Caco-2 (cell line): Measurements from ENCODE around the gene FHIT. TPM values are rescaled to one million over a fixed set of nuclear protein-coding genes. Genes with fewer than 3 reads are reported as not detected.

ENCODE experiments used
- BruUV-seq: library from RNA; stranded (reverse); fragments of 400-500 nt; replicated peaks from 2 replicates; lab custom pipeline; 2021; lab: Mats Ljungman, UMichigan
- CTCF ChIA-PET: fragments of 300-600 bp; sonication (Branson Sonifier 250); formaldehyde crosslinking; loops from one replicate; lab custom pipeline; 2022; ENCODE audit warnings: antibody characterized with exemption; lab: Charles Lee
- POLR2A ChIA-PET: fragments of 300-600 bp; sonication (Branson Sonifier 250); formaldehyde crosslinking; loops from one replicate; lab custom pipeline; 2022; ENCODE audit warnings: antibody characterized with exemption; lab: Charles Lee
- DNase-seq, 2 experiments: peaks; one replicate each; pipeline versions ENCODE4 v3.0.0 to v3.0.0-alpha.2; 2020 to 2022
- H3K27me3 ChIP-seq: replicated peaks from 2 replicates; pipeline ENCODE4 v1.6.0; 2011; ENCODE audit warnings: low read length; ENCODE audit not compliant: control insufficient read depth, insufficient read depth
- H3K36me3 ChIP-seq: 2 replicates; pipeline ENCODE4 v1.5.1; 2011; ENCODE audit warnings: low read length; ENCODE audit not compliant: control insufficient read depth, insufficient read depth
- H3K4me1 ChIP-seq: fragments of 250-450 bp; sonication (Bioruptor Pico); 2 replicates; pipeline ENCODE4 v1.5.1; 2020; ENCODE audit warnings: mild to moderate bottlenecking
- H3K4me3 ChIP-seq: 2 replicates; pipeline ENCODE4 v1.5.1; 2011; ENCODE audit warnings: low read depth, mild to moderate bottlenecking, control low read depth, low read length
- H3K9me3 ChIP-seq: fragments of 250-450 bp; sonication (Bioruptor Pico); 2 replicates; pipeline ENCODE4 v1.5.1; 2020; ENCODE audit warnings: mild to moderate bottlenecking, moderate library complexity
- H3K27ac Mint-ChIP-seq: one replicate; pipeline ENCODE4 v1.8.0; 2022; ENCODE audit warnings: mixed read lengths; ENCODE audit not compliant: unreplicated experiment
- H3K27me3 Mint-ChIP-seq: one replicate; pipeline ENCODE4 v1.8.0; 2022; ENCODE audit warnings: mixed read lengths; ENCODE audit not compliant: insufficient read depth, unreplicated experiment
- H3K36me3 Mint-ChIP-seq: one replicate; pipeline ENCODE4 v1.8.0; 2022; ENCODE audit warnings: mild to moderate bottlenecking, mixed read lengths; ENCODE audit not compliant: insufficient read depth, unreplicated experiment
- H3K4me1 Mint-ChIP-seq: one replicate; pipeline ENCODE4 v1.8.0; 2022; ENCODE audit warnings: low read depth, mixed read lengths; ENCODE audit not compliant: unreplicated experiment
- H3K4me3 Mint-ChIP-seq: one replicate; pipeline ENCODE4 v1.8.0; 2022; ENCODE audit warnings: mild to moderate bottlenecking, moderate library complexity, mixed read lengths; ENCODE audit not compliant: unreplicated experiment
- H3K9me3 Mint-ChIP-seq: one replicate; pipeline ENCODE4 v1.8.0; 2022; ENCODE audit warnings: mixed read lengths; ENCODE audit not compliant: unreplicated experiment
- intact Hi-C: fragments of 100-400 bp; cut with micrococcal nuclease; formaldehyde crosslinking; loops from one replicate; pipeline ENCODE4 v1.10.0; 2022; ENCODE audit not compliant: unreplicated experiment
- total RNA-seq: library from RNA; stranded (reverse); gene quantifications from 2 replicates; pipeline ENCODE4 v1.2.3, GENCODE V29; 2022
- TF ChIP-seq, protein P1 (sequence below), 2 experiments: fragments of 200-600 bp in 1 of 2; IDR thresholded peaks; 1 replicate in 1 of 2; 2 replicates in 1 of 2; pipeline versions ENCODE4 v1.5.1 to v1.8.0; 2011 to 2022; ENCODE audit warnings: antibody characterized with exemption in 1 of 2, control low read depth in 1 of 2, inconsistent platforms in 1 of 2, low read depth in 1 of 2, low read length in 1 of 2, mild to moderate bottlenecking in 1 of 2, moderate library complexity in 1 of 2; ENCODE audit not compliant: insufficient read depth in 1 of 2, severe bottlenecking in 1 of 2, unreplicated experiment in 1 of 2

FHIT gene
- total RNA-seq, 1 experiment from 2014 or later, result 8.3 TPM

GRCh38 chr3:60986552-60986951 lies 264.7 kb downstream of the FHIT start:
- peaks cover 31% of the 10 kb centered on the region for H3K9me3 Mint-ChIP-seq
- no peak overlapping the region for H3K4me3 ChIP-seq

DNA sequence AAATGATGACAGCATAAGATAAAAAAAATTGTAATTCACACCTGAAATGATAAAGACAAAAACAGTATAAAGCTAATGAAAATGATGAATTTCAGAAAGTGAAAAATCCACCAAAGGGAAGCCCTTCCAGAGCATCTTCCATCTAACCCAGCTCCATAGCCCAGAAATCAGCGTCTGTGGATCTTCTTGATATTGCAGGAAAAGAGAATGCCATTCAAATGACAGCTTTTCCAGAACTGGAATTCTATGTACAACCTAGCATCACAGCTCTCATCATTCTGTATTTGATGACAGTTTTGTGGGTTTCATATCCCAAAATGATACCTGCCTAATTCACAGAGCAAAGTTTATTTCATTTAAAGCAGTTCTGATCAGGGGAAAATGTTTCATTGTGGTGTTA lies 267.3 kb downstream of the FHIT start:
- no peak for DNase-seq
- no TSS peak for BruUV-seq
- H3K27ac Mint-ChIP-seq, result no peak overlapping the region
- no peaks in the 10 kb centered on the region for H3K36me3 ChIP-seq
- TF ChIP-seq, protein P1, sequence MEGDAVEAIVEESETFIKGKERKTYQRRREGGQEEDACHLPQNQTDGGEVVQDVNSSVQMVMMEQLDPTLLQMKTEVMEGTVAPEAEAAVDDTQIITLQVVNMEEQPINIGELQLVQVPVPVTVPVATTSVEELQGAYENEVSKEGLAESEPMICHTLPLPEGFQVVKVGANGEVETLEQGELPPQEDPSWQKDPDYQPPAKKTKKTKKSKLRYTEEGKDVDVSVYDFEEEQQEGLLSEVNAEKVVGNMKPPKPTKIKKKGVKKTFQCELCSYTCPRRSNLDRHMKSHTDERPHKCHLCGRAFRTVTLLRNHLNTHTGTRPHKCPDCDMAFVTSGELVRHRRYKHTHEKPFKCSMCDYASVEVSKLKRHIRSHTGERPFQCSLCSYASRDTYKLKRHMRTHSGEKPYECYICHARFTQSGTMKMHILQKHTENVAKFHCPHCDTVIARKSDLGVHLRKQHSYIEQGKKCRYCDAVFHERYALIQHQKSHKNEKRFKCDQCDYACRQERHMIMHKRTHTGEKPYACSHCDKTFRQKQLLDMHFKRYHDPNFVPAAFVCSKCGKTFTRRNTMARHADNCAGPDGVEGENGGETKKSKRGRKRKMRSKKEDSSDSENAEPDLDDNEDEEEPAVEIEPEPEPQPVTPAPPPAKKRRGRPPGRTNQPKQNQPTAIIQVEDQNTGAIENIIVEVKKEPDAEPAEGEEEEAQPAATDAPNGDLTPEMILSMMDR (IDR thresholded peaks at IDR 0.05; ENCODE audit: insufficient read depth in 1 of 2, low read depth in 1 of 2, low read length in 1 of 2, severe bottlenecking in 1 of 2, unreplicated experiment in 1 of 2), result no peak
- CTCF ChIA-PET, result no interaction called here
- H3K4me3 Mint-ChIP-seq, result no peak overlapping the region
- no peaks in the 10 kb centered on the region for H3K27me3 ChIP-seq
- H3K4me1 Mint-ChIP-seq, result peaks cover 6% of the 10 kb centered on the region
- H3K9me3 ChIP-seq, result no peaks in the 10 kb centered on the region
- H3K9me3 Mint-ChIP-seq, result peaks cover 31% of the 10 kb centered on the region
- no peaks in the 10 kb centered on the region for H3K36me3 Mint-ChIP-seq
- intact Hi-C loops, result no loop called here
- peaks cover 5% of the 10 kb centered on the region; the same call in 1 of the 2 replicates for H3K4me1 ChIP-seq
- H3K27me3 Mint-ChIP-seq, result no peaks in the 10 kb centered on the region
- POLR2A ChIA-PET, result no interaction called here
- H3K4me3 ChIP-seq, result no peak overlapping the region

More at GRCh38 chr3:60986552-60986951, 264.7 kb downstream of the FHIT start:
- H3K27me3 ChIP-seq, result no peaks in the 10 kb centered on the region
- ChIA-PET POLR2A (no interaction called here), CTCF (no interaction called here)
- no peaks in the 10 kb centered on the region for H3K36me3 Mint-ChIP-seq
- no peak overlapping the region for H3K27ac Mint-ChIP-seq
- intact Hi-C loops, result no loop called here
- TF ChIP-seq, protein P1 (IDR thresholded peaks at IDR 0.05; ENCODE audit: insufficient read depth in 1 of 2, low read depth in 1 of 2, low read length in 1 of 2, severe bottlenecking in 1 of 2, unreplicated experiment in 1 of 2), result no peak
- DNase-seq, result no peak
- no peaks in the 10 kb centered on the region for H3K36me3 ChIP-seq
- H3K27me3 Mint-ChIP-seq, result no peaks in the 10 kb centered on the region
- no peaks in the 10 kb centered on the region for H3K4me1 Mint-ChIP-seq
- no TSS peak for BruUV-seq
- H3K4me1 ChIP-seq, result no peaks in the 10 kb centered on the region
- no peak overlapping the region for H3K4me3 Mint-ChIP-seq
- no peaks in the 10 kb centered on the region for H3K9me3 ChIP-seq

GRCh38 chr3:60980342-60980692 lies 270.9 kb downstream of the FHIT start:
- ChIA-PET POLR2A (no interaction called here), CTCF (no interaction called here)
- no peak for DNase-seq
- TF ChIP-seq, protein P1 (IDR thresholded peaks at IDR 0.05; ENCODE audit: insufficient read depth in 1 of 2, low read depth in 1 of 2, low read length in 1 of 2, severe bottlenecking in 1 of 2, unreplicated experiment in 1 of 2), result no peak
- Mint-ChIP-seq H3K36me3 (no peaks in the 10 kb centered on the region), H3K4me1 (peaks cover 6% of the 10 kb centered on the region), H3K27me3 (no peaks in the 10 kb centered on the region), H3K4me3 (no peak overlapping the region), H3K9me3 (peaks cover 17% of the 10 kb centered on the region), H3K27ac (no peak overlapping the region)
- no peaks in the 10 kb centered on the region for H3K36me3 ChIP-seq
- H3K27me3 ChIP-seq, result no peaks in the 10 kb centered on the region
- H3K4me1 ChIP-seq, result peaks cover 5% of the 10 kb centered on the region; the same call in 1 of the 2 replicates
- no peaks in the 10 kb centered on the region for H3K9me3 ChIP-seq
- no peak overlapping the region for H3K4me3 ChIP-seq
- intact Hi-C loops, result no loop called here
- no TSS peak for BruUV-seq
